ENCODE results near the gene OR51V1.
"Not testable (repeated sequence)": the region's sequence is repeated elsewhere in the genome, so short reads cannot be mapped to it uniquely, and the experiment has no call there.

Gene OR51V1

DNA sequence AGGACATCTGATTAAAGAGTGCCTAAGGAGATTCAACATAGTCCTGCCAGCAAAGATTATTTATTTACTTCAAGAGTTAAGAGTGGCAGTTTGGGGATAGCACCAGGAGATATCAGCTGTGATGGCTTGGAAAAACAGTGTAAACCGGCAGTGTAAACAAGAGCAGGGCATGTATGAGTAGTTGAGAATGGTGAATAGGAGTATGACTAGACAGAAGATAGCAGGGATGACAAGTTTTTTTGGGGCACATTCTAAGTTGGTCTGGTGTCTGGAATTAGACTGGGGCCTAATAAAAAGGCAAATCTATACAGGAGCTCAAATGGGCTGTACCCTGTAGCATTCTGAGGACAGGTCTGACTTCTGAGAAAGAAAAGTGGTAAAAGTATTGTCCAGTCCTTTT lies 39.4 kb downstream of the OR51V1 start:
- not testable (repeated sequence) for DNase-seq

DNA sequence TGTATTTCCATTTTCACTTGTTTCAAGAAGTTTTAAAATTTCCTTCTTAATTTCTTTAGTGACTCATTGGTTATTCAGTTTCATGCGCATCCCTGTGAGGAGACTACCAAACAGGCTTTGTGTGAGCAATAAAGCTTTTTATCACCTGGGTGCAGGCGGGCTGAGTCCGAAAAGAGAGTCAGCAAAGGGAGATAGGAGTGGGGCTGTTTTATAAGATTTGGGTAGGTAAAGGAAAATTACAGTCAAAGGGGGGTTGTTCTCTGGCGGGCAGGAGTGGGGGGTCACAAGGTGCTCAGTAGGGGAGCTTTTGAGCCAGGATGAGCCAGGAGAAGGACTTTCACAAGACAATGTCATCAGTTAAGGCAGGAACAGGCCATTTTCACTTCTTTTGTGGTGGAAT lies 40.3 kb downstream of the OR51V1 start:
- not testable (repeated sequence) for DNase-seq

- no peak for DNase-seq
Observed at GRCh38 chr11:5159806-5160205, 40.7 kb downstream of the OR51V1 start.

DNA sequence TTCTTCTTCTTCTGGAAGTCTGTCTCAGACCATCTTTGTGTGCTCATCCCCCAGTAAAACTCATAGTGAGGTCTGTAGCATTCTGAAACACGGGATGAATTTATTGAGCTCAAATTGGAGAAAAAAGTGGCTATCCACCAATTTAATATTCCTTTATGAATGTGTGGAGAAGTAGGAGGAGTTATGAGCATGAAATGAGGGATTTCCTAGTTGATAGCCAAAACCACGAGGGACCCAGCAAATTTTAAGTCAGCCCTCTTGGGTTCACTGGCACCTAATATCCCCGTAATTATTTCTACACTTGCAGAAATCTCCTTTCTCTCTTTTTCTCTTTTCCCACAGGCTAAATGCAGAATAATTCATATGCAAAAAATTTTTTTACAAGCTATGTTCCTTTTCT lies 45.8 kb downstream of the OR51V1 start, which contains the start of gene OR52A1:
TSS of gene OR52A1 (minus strand) at position 101 of the 400 bp plus-strand sequence. CDS start 2,388 bp downstream, outside the sequence.
- DNase-seq = no peak

DNA sequence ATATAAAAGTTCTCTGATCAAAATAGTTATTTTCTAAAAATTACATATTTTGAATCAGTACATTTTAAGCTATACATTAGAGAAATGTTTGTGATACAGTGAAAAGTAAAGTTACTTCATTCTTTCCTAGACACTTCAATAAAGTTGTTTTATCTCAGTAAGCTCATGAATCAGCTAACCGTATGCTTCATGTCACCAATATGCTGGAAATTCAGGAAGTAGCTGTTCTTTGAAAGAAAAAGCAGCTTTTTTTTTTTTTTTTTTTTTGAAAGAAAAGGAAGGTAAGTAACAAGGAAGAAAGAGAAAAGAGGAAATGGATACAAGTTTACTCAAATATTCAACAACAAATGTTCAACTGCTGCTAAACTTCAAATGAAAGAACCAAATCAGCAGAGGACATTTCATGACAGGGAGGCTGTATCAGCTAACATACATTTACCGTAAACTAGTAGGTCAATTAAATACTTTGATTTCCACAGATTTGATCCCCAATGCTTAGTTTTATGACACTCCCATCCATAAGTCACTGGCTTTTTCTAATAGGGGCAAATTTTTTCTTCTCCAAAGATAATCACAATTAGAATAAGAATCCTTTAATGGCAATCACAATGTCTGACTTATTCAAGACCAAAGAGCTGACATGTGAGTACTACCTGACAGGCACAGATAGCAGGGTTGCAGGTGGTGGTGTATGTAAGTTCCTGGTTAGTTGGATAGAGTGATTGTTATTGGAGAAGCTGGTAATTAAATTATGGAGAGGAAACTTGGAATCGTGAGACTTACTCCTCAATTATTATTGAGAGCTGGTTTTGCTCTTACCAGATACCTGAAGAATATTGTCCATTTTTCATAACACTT lies 46.7 kb downstream of the OR51V1 start:
- DNase-seq = no peak

GRCh38 chr11:5151713-5152153 lies 48.7 kb downstream of the OR51V1 start:
- no peak for DNase-seq
